Ovary (tissue), 9 donors: ENCODE measurements around the gene NEK11. TPM values are rescaled to one million over a fixed set of nuclear protein-coding genes. Genes with fewer than 3 reads are reported as not detected.

Experiments
- DNase-seq, 5 donors: peaks; one replicate each; pipeline ENCODE4 v3.0.0-alpha.2; 2019 to 2020
- H3K27ac ChIP-seq, 2 donors: fragments of 200-600 bp; one replicate each; pipeline versions ENCODE4 v1.5.1 to v1.8.0; 2019 to 2022
- H3K27me3 ChIP-seq: fragments of 200-600 bp; one replicate; pipeline ENCODE4 v1.8.0; 2022
- H3K36me3 ChIP-seq: fragments of 200-600 bp; sonication (generic); one replicate; pipeline ENCODE4 v1.5.1; 2019
- H3K4me1 ChIP-seq: one replicate; pipeline ENCODE4 v1.8.1; 2013; ENCODE audit warnings: mild to moderate bottlenecking, moderate library complexity; ENCODE audit not compliant: insufficient read depth
- H3K4me3 ChIP-seq: fragments of 200-600 bp; sonication (generic); one replicate; pipeline ENCODE4 v1.5.1; 2017
- H3K9me3 ChIP-seq, 2 donors: fragments of 200-600 bp in 1 of 2; sonication (generic) in 1 of 2; one replicate each; pipeline versions ENCODE4 v1.5.1 to v1.8.1; 2013 to 2019; ENCODE audit warnings: mild to moderate bottlenecking in 1 of 2, moderate library complexity in 1 of 2
- EP300 ChIP-seq: sonication (generic); formaldehyde crosslinking; IDR thresholded peaks from one replicate; pipeline ENCODE4 v1.6.1; 2017; ENCODE audit warnings: antibody characterized with exemption
- POLR2A ChIP-seq: fragments of 450-650 bp; IDR thresholded peaks from one replicate; pipeline ENCODE4 v1.6.1; 2017; ENCODE audit warnings: antibody characterized with exemption, mild to moderate bottlenecking, moderate library complexity
- WGBS, 3 donors: extraction: QIAGEN DNeasy Blood & Tissue Kit in 1 of 3; methylation state at CpG; one replicate each; pipeline versions ENCODE4 v1.1.5 to v1.1.7; 2013 to 2017; 5-methylcytosine and 5-hydroxymethylcytosine counted together
- intact Hi-C, 4 donors: fragments of 100-400 bp; cut with DNase I; formaldehyde crosslinking; loops; one replicate each; pipeline versions ENCODE4 v1.11.0 to v1.15.1; 2022 to 2023
- polyA plus RNA-seq, 2 donors: library from polyadenylated mRNA; stranded (reverse); fragments of 200-250 nt in 1 of 2; fragments of 350-450 nt in 1 of 2; fragmentation: Illumina TruSeq in 1 of 2; extraction: RNeasy Lipid Tissue Mini Kit (QIAGEN cat#74804) in 1 of 2; gene quantifications; one replicate each; pipeline ENCODE4 v1.2.3, GENCODE V29; 2013 to 2014
- total RNA-seq, 7 donors: library from RNA; depleted of rRNA in 2 of 7; stranded (reverse); fragments of >200 nt in 2 of 7; fragmentation: NEBNext Ultra II Directional in 3 of 7; extraction: Animal tissue kit (Norgen Biotek cat#: 25700) in 3 of 7; gene quantifications; one replicate each; pipeline versions ENCODE4 v1.1.0 to v1.2.4, GENCODE V29; 2016 to 2023
- TF ChIP-seq, protein P1 (sequence below), 3 donors: fragments of 450-650 bp in 2 of 3; fragments of 200-600 bp in 1 of 3; IDR thresholded peaks; one replicate each; pipeline versions ENCODE4 v1.5.1 to v1.8.0; 2016 to 2022; ENCODE audit warnings: antibody characterized with exemption in 3 of 3, mild to moderate bottlenecking in 1 of 3
- donor health status: DM: no; HTN: no; CAD: no; lungs with moderate emphysema.
- donor health status: DM: no; HTN: no; CAD: no.
- donor health status: Bipolar disorder and iron deficiency.
- donor health status: DM: yes; HTN: yes; CAD: no.
- donor health status: DM: no; HTN: no; CAD: no.
- donor health status: DM: yes; HTN: yes; CAD: no.

The NEK11 gene
- total and polyA plus RNA-seq, 9 donors = 4.9 to 37.3 (median 10.7) TPM

DNA sequence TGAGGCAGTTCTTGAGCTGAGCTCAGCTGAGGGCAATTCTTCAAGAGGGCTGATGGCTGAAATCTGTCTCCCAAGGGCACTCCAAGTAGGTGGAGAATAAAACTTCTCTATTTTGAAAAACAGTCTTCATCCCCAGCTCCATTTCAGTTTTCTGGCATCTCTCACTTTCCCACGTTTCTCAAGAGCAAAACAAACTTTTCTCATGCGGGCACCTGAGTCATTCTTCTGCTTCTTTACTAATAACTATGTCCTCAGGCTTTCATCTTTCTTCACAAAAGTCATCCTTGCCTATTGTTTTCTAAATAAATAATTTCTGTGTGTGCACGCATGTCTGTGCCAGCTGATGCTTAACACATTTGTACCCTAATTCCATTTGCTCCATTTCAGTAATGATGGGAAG, 258.8 kb downstream of the NEK11 start:
- Histone ChIP-seq H3K9me3 (no peaks in the 10 kb centered on the region), H3K27me3 (no peaks in the 10 kb centered on the region), H3K36me3 (no peaks in the 10 kb centered on the region), H3K27ac (no peak overlapping the region), H3K4me1 (no peaks in the 10 kb centered on the region), H3K4me3 (no peak overlapping the region)
- WGBS, 3 donors = 47 to 72% (median 56%) methylated on average over 3 of the region's 3 CpGs
- no peak for DNase-seq
- intact Hi-C loops = no loop called here
- TF ChIP-seq, protein P1, sequence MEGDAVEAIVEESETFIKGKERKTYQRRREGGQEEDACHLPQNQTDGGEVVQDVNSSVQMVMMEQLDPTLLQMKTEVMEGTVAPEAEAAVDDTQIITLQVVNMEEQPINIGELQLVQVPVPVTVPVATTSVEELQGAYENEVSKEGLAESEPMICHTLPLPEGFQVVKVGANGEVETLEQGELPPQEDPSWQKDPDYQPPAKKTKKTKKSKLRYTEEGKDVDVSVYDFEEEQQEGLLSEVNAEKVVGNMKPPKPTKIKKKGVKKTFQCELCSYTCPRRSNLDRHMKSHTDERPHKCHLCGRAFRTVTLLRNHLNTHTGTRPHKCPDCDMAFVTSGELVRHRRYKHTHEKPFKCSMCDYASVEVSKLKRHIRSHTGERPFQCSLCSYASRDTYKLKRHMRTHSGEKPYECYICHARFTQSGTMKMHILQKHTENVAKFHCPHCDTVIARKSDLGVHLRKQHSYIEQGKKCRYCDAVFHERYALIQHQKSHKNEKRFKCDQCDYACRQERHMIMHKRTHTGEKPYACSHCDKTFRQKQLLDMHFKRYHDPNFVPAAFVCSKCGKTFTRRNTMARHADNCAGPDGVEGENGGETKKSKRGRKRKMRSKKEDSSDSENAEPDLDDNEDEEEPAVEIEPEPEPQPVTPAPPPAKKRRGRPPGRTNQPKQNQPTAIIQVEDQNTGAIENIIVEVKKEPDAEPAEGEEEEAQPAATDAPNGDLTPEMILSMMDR (IDR thresholded peaks at IDR 0.05) = no peak
- TF ChIP-seq EP300 = no peak
- TF ChIP-seq POLR2A = no peak

DNA sequence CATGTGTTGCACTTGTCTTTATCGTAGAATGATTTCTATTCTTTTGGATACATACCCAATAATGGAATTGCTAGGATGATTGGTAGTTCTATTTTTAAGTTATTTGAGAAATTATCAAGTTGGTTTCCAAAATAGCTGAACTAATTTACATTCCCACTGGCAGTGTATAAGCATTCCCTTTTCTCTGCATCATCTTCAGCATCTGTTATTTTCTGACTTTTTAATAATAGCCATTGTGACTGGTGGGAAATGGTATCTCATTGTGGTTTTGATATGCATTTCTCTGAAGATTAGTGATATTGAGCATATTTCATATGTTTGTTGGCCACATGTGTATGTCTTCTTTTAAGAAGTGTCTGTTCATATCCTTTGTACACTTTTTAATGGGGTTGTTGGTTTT, 273.2 kb downstream of the NEK11 start:
- Histone ChIP-seq H3K9me3 (no peaks in the 10 kb centered on the region), H3K4me3 (no peak overlapping the region), H3K27ac (no peak overlapping the region), H3K36me3 (no peaks in the 10 kb centered on the region), H3K4me1 (no peaks in the 10 kb centered on the region), H3K27me3 (no peaks in the 10 kb centered on the region)
- intact Hi-C loops = no loop called here
- TF ChIP-seq, protein P1 (IDR thresholded peaks at IDR 0.05) = no peak
- TF ChIP-seq EP300 (no peak), POLR2A (no peak)
- WGBS, 3 donors = 92 to 96% (median 95%) methylated on average over 1 of the region's 1 CpG
- no peak for DNase-seq

DNA sequence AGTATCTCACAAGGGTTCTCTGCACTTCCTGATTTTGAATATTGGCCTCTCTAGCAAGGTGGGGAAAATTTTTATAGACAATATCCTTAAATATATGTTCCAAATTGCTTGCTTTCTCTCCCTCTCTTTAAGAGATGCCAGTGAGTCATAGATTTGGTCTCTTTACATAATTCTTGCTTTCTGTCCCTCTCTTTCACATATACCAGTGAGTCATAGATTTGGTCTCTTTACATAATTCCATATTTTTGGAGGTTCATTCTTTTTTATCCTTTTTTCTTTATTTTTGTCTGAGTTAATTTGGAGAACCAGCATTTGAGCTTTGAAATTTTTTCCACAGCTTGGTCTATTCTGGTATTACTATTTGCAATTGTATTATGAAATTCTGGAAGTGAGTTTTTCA, 277.2 kb downstream of the NEK11 start:
- intact Hi-C loops = no loop called here
- Histone ChIP-seq H3K4me1 (no peaks in the 10 kb centered on the region), H3K27me3 (no peaks in the 10 kb centered on the region), H3K9me3 (no peaks in the 10 kb centered on the region), H3K36me3 (no peaks in the 10 kb centered on the region), H3K4me3 (no peak overlapping the region), H3K27ac (no peak overlapping the region)
- TF ChIP-seq POLR2A = no peak
- no peak for DNase-seq

DNA sequence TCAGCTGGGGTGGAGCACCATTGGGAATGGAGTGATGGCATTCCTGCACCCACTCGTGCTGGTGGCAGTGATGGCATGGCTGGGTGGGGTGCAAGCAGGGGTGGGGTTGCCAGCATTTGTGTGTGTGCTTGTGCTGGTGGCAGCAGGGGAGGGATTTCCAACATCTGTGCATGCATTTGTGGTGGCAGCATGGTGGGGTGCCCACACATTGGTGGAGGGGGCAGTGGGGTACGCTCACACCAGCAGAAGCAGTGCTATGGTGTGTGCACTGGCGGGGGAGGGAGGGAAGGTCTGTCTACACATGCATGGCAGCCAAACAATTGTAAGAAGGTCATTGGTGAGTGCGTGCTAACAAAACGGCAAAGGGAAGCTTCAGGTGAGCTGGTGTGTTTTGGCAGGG, 278.2 kb downstream of the NEK11 start:
- no peak for TF ChIP-seq EP300
- TF ChIP-seq, protein P1 (IDR thresholded peaks at IDR 0.05) = no peak
- no peak for TF ChIP-seq POLR2A

DNA sequence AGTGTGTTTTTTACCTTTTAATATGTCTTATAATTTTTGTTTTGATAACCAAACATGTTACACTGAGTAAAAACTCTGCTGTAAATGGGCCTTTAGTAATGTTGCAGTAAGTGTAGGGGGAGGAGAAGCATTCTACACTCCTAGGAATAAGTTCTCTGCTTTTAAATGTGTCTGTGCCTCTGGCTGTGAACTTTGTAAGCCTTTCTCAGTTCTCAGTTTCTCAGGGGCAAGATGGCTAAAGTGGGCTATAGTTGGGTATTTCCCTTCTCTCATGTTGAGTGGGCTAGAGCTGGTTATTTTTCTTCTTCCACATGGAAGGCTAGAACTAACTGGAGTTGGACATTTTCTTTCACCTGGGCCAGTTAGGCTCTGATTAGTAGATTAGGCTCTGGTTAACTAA, 279.6 kb downstream of the NEK11 start:
- H3K4me3 ChIP-seq = no peak overlapping the region
- DNase-seq = no peak
- H3K27me3 ChIP-seq = no peaks in the 10 kb centered on the region
- no peaks in the 10 kb centered on the region for H3K4me1 ChIP-seq
- TF ChIP-seq, protein P1 (IDR thresholded peaks at IDR 0.05) = no peak
- TF ChIP-seq EP300 = no peak
- TF ChIP-seq POLR2A = no peak
- no peak overlapping the region for H3K27ac ChIP-seq
- no peaks in the 10 kb centered on the region for H3K36me3 ChIP-seq
- intact Hi-C loops = no loop called here
- H3K9me3 ChIP-seq = no peaks in the 10 kb centered on the region

More for the DNA sequence above, 278.2 kb downstream of the NEK11 start:
- no peaks in the 10 kb centered on the region for H3K27me3 ChIP-seq
- intact Hi-C loops = no loop called here
- H3K4me1 ChIP-seq = no peaks in the 10 kb centered on the region
- no peaks in the 10 kb centered on the region for H3K9me3 ChIP-seq
- H3K27ac ChIP-seq = no peak overlapping the region
- no peak for DNase-seq
- no peaks in the 10 kb centered on the region for H3K36me3 ChIP-seq
- WGBS, 3 donors = 86 to 90% (median 87%) methylated on average over 5 of the region's 5 CpGs
- no peak overlapping the region for H3K4me3 ChIP-seq
